GM18519 (cell line): ENCODE measurements around the gene DCAF15.

Experiments used
- ATAC-seq: cut with Tn5 transposase; IDR thresholded peaks from one replicate; pipeline ENCODE4 v1.9.1; 2021; ENCODE audit warnings: mild to moderate bottlenecking, moderate library complexity; ENCODE audit not compliant: unreplicated experiment, low FRiP score

Gene DCAF15

GRCh38 chr19:13987101-13987890 is 35.0 kb downstream of the DCAF15 start:
- no peak for ATAC-seq

GRCh38 chr19:13989487-13989886 is 37.2 kb downstream of the DCAF15 start:
- no peak for ATAC-seq

GRCh38 chr19:13990085-13990484 is 37.8 kb downstream of the DCAF15 start:
- ATAC-seq: no peak

GRCh38 chr19:13992025-13992424 is 39.7 kb downstream of the DCAF15 start:
- no peak for ATAC-seq

- ATAC-seq: no peak
These were observed 41.4 kb downstream of the DCAF15 start for GRCh38 chr19:13993590-13994300.

- ATAC-seq: no peak
These were observed 42.9 kb downstream of the DCAF15 start for GRCh38 chr19:13995017-13995728.

- no peak for ATAC-seq
These were observed 43.8 kb downstream of the DCAF15 start for GRCh38 chr19:13995878-13996765.

GRCh38 chr19:13996928-13997630 is 44.8 kb downstream of the DCAF15 start:
- ATAC-seq: no peak

- ATAC-seq: no peak
These were observed 45.3 kb downstream of the DCAF15 start for GRCh38 chr19:13997631-13997962.

- ATAC-seq: no peak
These were observed 46.1 kb downstream of the DCAF15 start for GRCh38 chr19:13998426-13998825.

GRCh38 chr19:13999085-13999484 is 46.8 kb downstream of the DCAF15 start:
- no peak for ATAC-seq

GRCh38 chr19:14000691-14001375 is 48.5 kb downstream of the DCAF15 start:
- no peak for ATAC-seq

GRCh38 chr19:14002571-14003250 is 50.4 kb downstream of the DCAF15 start:
- no peak for ATAC-seq

- no peak for ATAC-seq
These were observed 51.1 kb downstream of the DCAF15 start for GRCh38 chr19:14003251-14004055.

- ATAC-seq: no peak
These were observed 52.5 kb downstream of the DCAF15 start for GRCh38 chr19:14004619-14005348.

GRCh38 chr19:14005349-14006084 is 53.2 kb downstream of the DCAF15 start:
- no peak for ATAC-seq
